HepG2 (cell line): ENCODE results near the gene PFKFB2.

ENCODE experiments used
- CTCF ChIP-seq: sonication (generic); formaldehyde crosslinking; IDR thresholded peaks from 2 replicates; pipeline ENCODE4 v1.5.0; 2020; ENCODE audit warnings: mild to moderate bottlenecking, missing genetic modification reagents, moderate library complexity
- IRF1 ChIP-seq: sonication (generic); formaldehyde crosslinking; IDR thresholded peaks from 2 replicates; pipeline ENCODE4 v1.4.0; 2020; ENCODE audit warnings: low read depth, mild to moderate bottlenecking, missing genetic modification reagents
- MBNL3 ChIP-seq: fragments of 250-450 bp; sonication (Bioruptor Pico); conservative IDR thresholded peaks from 2 replicates; pipeline ENCODE4 v1.8.0; 2022; ENCODE audit warnings: mild to moderate bottlenecking, inconsistent platforms
- MXD1 ChIP-seq: sonication (generic); formaldehyde crosslinking; IDR thresholded peaks from 2 replicates; pipeline ENCODE4 v1.4.0; 2020; ENCODE audit warnings: mild to moderate bottlenecking, missing genetic modification reagents
- NFIC ChIP-seq: IDR thresholded peaks from 2 replicates; pipeline ENCODE4 v1.6.1; 2012; ENCODE audit warnings: mild to moderate bottlenecking, low read length, inconsistent platforms
- POLR2A ChIP-seq, 2 experiments: IDR thresholded peaks; 2 replicates each; pipeline ENCODE4 v1.6.1; 2011; ENCODE audit warnings: low read depth in 2 of 2, low read length in 2 of 2, mild to moderate bottlenecking in 1 of 2, moderate library complexity in 1 of 2; ENCODE audit not compliant: insufficient read depth in 1 of 2
- SIN3B ChIP-seq: fragments of 150-350 bp; IDR thresholded peaks from 2 replicates; pipeline ENCODE4 v1.6.1; 2014; ENCODE audit warnings: low read length
- USF2 ChIP-seq, 2 experiments: sonication (generic) in 1 of 2; formaldehyde crosslinking in 1 of 2; IDR thresholded peaks; 2 replicates each; pipeline versions ENCODE4 v1.5.1 to v1.6.1; 2011 to 2020; ENCODE audit warnings: borderline replicate concordance in 1 of 2, low read depth in 1 of 2, low read length in 1 of 2, mild to moderate bottlenecking in 1 of 2, missing genetic modification reagents in 1 of 2, moderate library complexity in 1 of 2
- ZNF513 ChIP-seq: sonication (generic); formaldehyde crosslinking; conservative IDR thresholded peaks from 2 replicates; pipeline ENCODE4 v1.5.0; 2020; ENCODE audit warnings: missing genetic modification reagents
- ZNF782 ChIP-seq: sonication (generic); formaldehyde crosslinking; IDR thresholded peaks from 2 replicates; pipeline ENCODE4 v1.4.0; 2020; ENCODE audit warnings: missing genetic modification reagents, mild to moderate bottlenecking, borderline replicate concordance

- no peak for TF ChIP-seq USF2 (IDR thresholded peaks at IDR 0.05; ENCODE audit: low read depth, low read length)
- TF ChIP-seq USF2 (CRISPR knock-in tag; IDR thresholded peaks at IDR 0.05; ENCODE audit: borderline replicate concordance) = no peak
- TF ChIP-seq MXD1 = no peak
- TF ChIP-seq MBNL3 (CRISPR knock-in tag) = no peak
- TF ChIP-seq CTCF (CRISPR knock-in tag) = no peak
- TF ChIP-seq SIN3B = no peak
- TF ChIP-seq IRF1 = no peak
- no peak for TF ChIP-seq POLR2A (IDR thresholded peaks at IDR 0.05; ENCODE audit: insufficient read depth in 1 of 2, low read depth in 2 of 2, low read length in 2 of 2)
- no peak for TF ChIP-seq NFIC
- no peak for TF ChIP-seq ZNF513
- TF ChIP-seq ZNF782 (CRISPR knock-in tag) = no peak
Observed at GRCh38 chr1:207039380-207040180, 13.5 kb upstream of the PFKFB2 start.
